IMR-90 (cell line): Measurements from ENCODE around the gene FOXP1. TPM values are rescaled to one million over a fixed set of nuclear protein-coding genes. Genes with fewer than 3 reads are reported as not detected.

Source experiments
- ATAC-seq: fragments of 200-7000 bp; cut with Tn5 transposase; 2 replicates; pipeline ENCODE4 v1.9.1; 2020; ENCODE audit warnings: low read depth, mild to moderate bottlenecking, moderate library complexity
- BruUV-seq: library from RNA; stranded (reverse); fragments of 400-500 nt; replicated peaks from 2 replicates; lab custom pipeline; 2021; lab: Mats Ljungman, UMichigan
- CTCF ChIA-PET: fragments of 300-600 bp; formaldehyde crosslinking; extraction: SDS; loops from one replicate; lab custom pipeline; 2021; ENCODE audit warnings: antibody characterized with exemption; lab: Yijun Ruan, JAX
- POLR2A ChIA-PET: fragments of 300-600 bp; sonication (Branson Sonifier 250); formaldehyde crosslinking; loops from one replicate; lab custom pipeline; 2022; ENCODE audit warnings: antibody characterized with exemption; ENCODE audit not compliant: unreplicated experiment; lab: Charles Lee
- DNase-seq: peaks from one replicate; pipeline ENCODE4 v3.0.0; 2013
- H2AFZ ChIP-seq: replicated peaks from 2 replicates; pipeline ENCODE3; 2013; ENCODE audit warnings: low read length, mild to moderate bottlenecking; ENCODE audit not compliant: poor library complexity
- H2AK5ac ChIP-seq: 2 replicates; pipeline ENCODE4 v1.6.1; 2013; ENCODE audit warnings: low read depth, low read length, inconsistent platforms
- H2AK9ac ChIP-seq: replicated peaks from 2 replicates; pipeline ENCODE3; 2013; ENCODE audit warnings: mild to moderate bottlenecking, low read depth, low read length, moderate library complexity; ENCODE audit not compliant: poor library complexity
- H2BK120ac ChIP-seq: 2 replicates; pipeline ENCODE4 v1.6.1; 2013; ENCODE audit warnings: low read depth, low read length, inconsistent platforms
- H2BK15ac ChIP-seq: 3 replicates; pipeline ENCODE4 v1.6.1; 2013; ENCODE audit warnings: low read depth, low read length, inconsistent platforms
- H2BK20ac ChIP-seq: 2 replicates; pipeline ENCODE4 v1.6.1; 2013; ENCODE audit warnings: low read depth, mild to moderate bottlenecking, inconsistent platforms, low read length, moderate library complexity
- H2BK5ac ChIP-seq: 2 replicates; pipeline ENCODE4 v1.6.1; 2013; ENCODE audit warnings: mild to moderate bottlenecking, low read depth, low read length, inconsistent platforms; ENCODE audit not compliant: poor library complexity, severe bottlenecking
- H3K14ac ChIP-seq: replicated peaks from 2 replicates; pipeline ENCODE4 v1.6.1; 2013; ENCODE audit warnings: low read depth, low read length, inconsistent platforms
- H3K18ac ChIP-seq: 2 replicates; pipeline ENCODE4 v1.6.1; 2013; ENCODE audit warnings: low read depth, low read length, control low read depth
- H3K23ac ChIP-seq: 2 replicates; pipeline ENCODE4 v1.6.1; 2013; ENCODE audit warnings: low read depth, low read length, inconsistent platforms
- H3K27ac ChIP-seq: 2 replicates; pipeline ENCODE4 v1.5.1; 2013; ENCODE audit warnings: mild to moderate bottlenecking, control low read depth, low read length; ENCODE audit not compliant: insufficient read depth
- H3K27me3 ChIP-seq: 2 replicates; pipeline ENCODE4 v1.6.1; 2013; ENCODE audit warnings: low read length; ENCODE audit not compliant: control insufficient read depth, insufficient read depth
- H3K36me3 ChIP-seq: 2 replicates; pipeline ENCODE4 v1.6.1; 2013; ENCODE audit warnings: low read length, mixed read lengths; ENCODE audit not compliant: control insufficient read depth, insufficient read depth
- H3K4ac ChIP-seq: 2 replicates; pipeline ENCODE4 v1.6.1; 2013; ENCODE audit warnings: low read depth, low read length, inconsistent platforms
- H3K4me1 ChIP-seq: 2 replicates; pipeline ENCODE4 v1.6.1; 2013; ENCODE audit warnings: low read length, mixed read lengths; ENCODE audit not compliant: control insufficient read depth, insufficient read depth
- H3K4me2 ChIP-seq: 2 replicates; pipeline ENCODE4 v1.6.1; 2013; ENCODE audit warnings: low read depth, mild to moderate bottlenecking, control low read depth, low read length, moderate library complexity
- H3K4me3 ChIP-seq: 2 replicates; pipeline ENCODE4 v1.5.1; 2013; ENCODE audit warnings: low read depth, mild to moderate bottlenecking, control low read depth, low read length, moderate library complexity; ENCODE audit not compliant: insufficient read depth
- H3K56ac ChIP-seq: 2 replicates; pipeline ENCODE4 v1.6.1; 2013; ENCODE audit warnings: low read length, inconsistent platforms; ENCODE audit not compliant: insufficient read depth; ENCODE audit errors: extremely low read depth
- H3K79me1 ChIP-seq, 2 experiments: 2 replicates each; pipeline ENCODE4 v1.6.1; 2013; ENCODE audit warnings: low read length in 2 of 2, inconsistent platforms in 1 of 2, low read depth in 1 of 2
- H3K9ac ChIP-seq: 2 replicates; pipeline ENCODE4 v1.6.1; 2013; ENCODE audit warnings: low read depth, low read length, control low read depth
- H3K9me1 ChIP-seq: 2 replicates; pipeline ENCODE4 v1.6.1; 2013; ENCODE audit warnings: low read length, inconsistent platforms; ENCODE audit not compliant: insufficient read depth
- H3K9me3 ChIP-seq: 2 replicates; pipeline ENCODE4 v1.6.1; 2013; ENCODE audit warnings: low read length; ENCODE audit not compliant: control insufficient read depth, insufficient read depth
- H4K20me1 ChIP-seq: 2 replicates; pipeline ENCODE4 v1.6.1; 2013; ENCODE audit warnings: low read length, inconsistent platforms; ENCODE audit not compliant: insufficient read depth
- H4K5ac ChIP-seq: 2 replicates; pipeline ENCODE4 v1.6.1; 2013; ENCODE audit warnings: mild to moderate bottlenecking, low read depth, low read length, control low read depth
- H4K8ac ChIP-seq, 2 experiments: 2 replicates each; pipeline ENCODE4 v1.6.1; 2013; ENCODE audit warnings: low read depth in 2 of 2, low read length in 2 of 2, control low read depth in 1 of 2, inconsistent platforms in 1 of 2
- H4K91ac ChIP-seq: 2 replicates; pipeline ENCODE4 v1.6.1; 2013; ENCODE audit warnings: low read depth, low read length, inconsistent platforms; ENCODE audit not compliant: insufficient read depth
- BHLHE40 ChIP-seq: fragments of 150-350 bp; IDR thresholded peaks from 2 replicates; pipeline ENCODE4 v1.6.1; 2016; ENCODE audit warnings: mild to moderate bottlenecking, low read depth, low read length
- CEBPB ChIP-seq: IDR thresholded peaks from 2 replicates; pipeline ENCODE4 v1.6.1; 2012; ENCODE audit warnings: low read depth, low read length, improper control_type of control experiment
- CHD1 ChIP-seq: IDR thresholded peaks from 2 replicates; pipeline ENCODE4 v1.6.1; 2012; ENCODE audit warnings: low read depth, low read length, improper control_type of control experiment
- FOS ChIP-seq: fragments of 150-350 bp; IDR thresholded peaks from 2 replicates; pipeline ENCODE4 v1.6.1; 2016; ENCODE audit warnings: low read depth, low read length
- MAFK ChIP-seq: IDR thresholded peaks from 2 replicates; pipeline ENCODE4 v1.6.1; 2012; ENCODE audit warnings: low read depth, low read length, improper control_type of control experiment
- MAZ ChIP-seq: IDR thresholded peaks from 2 replicates; pipeline ENCODE4 v1.6.1; 2012; ENCODE audit warnings: low read depth, mild to moderate bottlenecking, low read length, improper control_type of control experiment, moderate library complexity, borderline replicate concordance
- MXI1 ChIP-seq: IDR thresholded peaks from 2 replicates; pipeline ENCODE4 v1.6.1; 2012; ENCODE audit warnings: low read depth, mild to moderate bottlenecking, low read length, moderate library complexity, borderline replicate concordance
- NFE2L2 ChIP-seq: fragments of 150-350 bp; IDR thresholded peaks from 2 replicates; pipeline ENCODE4 v1.6.1; 2016; ENCODE audit warnings: low read depth, mild to moderate bottlenecking, low read length
- POLR2A ChIP-seq: IDR thresholded peaks from 2 replicates; pipeline ENCODE4 v1.6.1; 2012; ENCODE audit warnings: mild to moderate bottlenecking, low read depth, low read length
- RAD21 ChIP-seq: IDR thresholded peaks from 2 replicates; pipeline ENCODE4 v1.6.1; 2012; ENCODE audit warnings: low read length, improper control_type of control experiment
- RCOR1 ChIP-seq: IDR thresholded peaks from 2 replicates; pipeline ENCODE4 v1.6.1; 2012; ENCODE audit warnings: mild to moderate bottlenecking, low read length, improper control_type of control experiment; ENCODE audit not compliant: insufficient replicate concordance
- RFX5 ChIP-seq: IDR thresholded peaks from 2 replicates; pipeline ENCODE4 v1.8.0; 2012; ENCODE audit warnings: low read depth, mild to moderate bottlenecking, low read length, moderate library complexity
- SMC3 ChIP-seq: fragments of 150-350 bp; IDR thresholded peaks from 2 replicates; pipeline ENCODE4 v1.6.1; 2016; ENCODE audit warnings: low read depth, mild to moderate bottlenecking, antibody characterized with exemption, low read length, moderate library complexity
- WGBS, 2 experiments: methylation state at CpG; one replicate each; pipeline versions ENCODE4 v1.1.5 to v1.1.7; 2013; ENCODE audit warnings: missing lambda C conversion rate in 2 of 2; ENCODE audit not compliant: insufficient read length in 1 of 2; ENCODE audit errors: extremely low coverage in 2 of 2; 5-methylcytosine and 5-hydroxymethylcytosine counted together
- dilution Hi-C: fragments of 300-500 bp; cut with HindIII; formaldehyde crosslinking; loops from one replicate; pipeline ENCODE4 v1.14.3; 2018; ENCODE audit warnings: low sequenced_read_pairs; ENCODE audit not compliant: unreplicated experiment
- in situ Hi-C: fragments of 300-500 bp; cut with MboI; formaldehyde crosslinking; loops from 3 replicates; pipeline ENCODE4 v1.14.3; 2019; ENCODE audit warnings: low sequenced_read_pairs, inconsistent platforms, mixed read lengths
- intact Hi-C: fragments of 100-400 bp; cut with micrococcal nuclease; formaldehyde crosslinking; loops from 2 replicates; pipeline ENCODE4 v1.10.0; 2022
- polyA plus RNA-seq, 3 experiments: library from polyadenylated mRNA; depleted of rRNA; stranded (reverse); fragments of >200 nt; gene quantifications; 2 replicates each; pipeline ENCODE4 v1.2.3, GENCODE V29; 2012; ENCODE audit warnings: low replicate concordance in 1 of 3
- total RNA-seq: library from RNA; depleted of rRNA; stranded (reverse); fragments of >200 nt; gene quantifications from 2 replicates; pipeline ENCODE4 v1.2.3, GENCODE V29; 2012
- TF ChIP-seq, protein P1 (sequence below): fragments of 150-350 bp; IDR thresholded peaks from 2 replicates; pipeline ENCODE4 v1.6.1; 2016; ENCODE audit warnings: low read depth, mild to moderate bottlenecking, low read length, moderate library complexity, borderline replicate concordance
- TF ChIP-seq, protein P2 (sequence below): fragments of 150-350 bp; IDR thresholded peaks from 2 replicates; pipeline ENCODE4 v1.6.1; 2017; ENCODE audit warnings: mild to moderate bottlenecking, antibody characterized with exemption, low read length, low read depth
- TF ChIP-seq, protein P3 (sequence below): conservative IDR thresholded peaks from 2 replicates; pipeline ENCODE4 v1.5.1; 2012; ENCODE audit warnings: mild to moderate bottlenecking, low read depth, low read length, improper control_type of control experiment

Gene FOXP1
- total and polyA plus RNA-seq, 2 of the 4 experiments (the other 2 are of a cell fraction) = 37.0 to 132 TPM

DNA sequence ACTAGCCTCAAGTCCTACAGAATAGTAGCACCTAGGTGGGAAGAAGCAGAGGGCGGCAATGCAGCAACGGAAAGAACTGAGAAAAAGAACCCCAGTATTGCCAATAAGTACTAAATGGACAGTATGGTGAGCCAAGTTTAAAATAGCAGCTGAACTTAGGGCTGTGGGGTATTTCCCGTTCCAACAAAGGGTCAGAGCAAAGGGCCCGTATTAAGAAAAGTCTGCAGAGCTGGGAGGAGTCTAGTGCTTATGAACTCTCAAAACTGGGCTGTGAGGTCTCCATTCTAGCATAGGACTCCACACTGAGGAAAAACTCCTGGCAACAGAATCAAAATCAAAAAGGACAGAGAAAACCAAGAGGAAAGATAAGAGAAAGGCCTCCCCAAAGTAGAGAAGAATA lies 250.7 kb downstream of the FOXP1 start:
- TF ChIP-seq FOS = no peak
- no peak for TF ChIP-seq CHD1
- TF ChIP-seq RAD21 = no peak
- no peak for TF ChIP-seq RFX5
- no peak for TF ChIP-seq MXI1
- TF ChIP-seq MAFK = no peak
- no peak for TF ChIP-seq POLR2A
- no peak for TF ChIP-seq BHLHE40
- TF ChIP-seq, protein P1, sequence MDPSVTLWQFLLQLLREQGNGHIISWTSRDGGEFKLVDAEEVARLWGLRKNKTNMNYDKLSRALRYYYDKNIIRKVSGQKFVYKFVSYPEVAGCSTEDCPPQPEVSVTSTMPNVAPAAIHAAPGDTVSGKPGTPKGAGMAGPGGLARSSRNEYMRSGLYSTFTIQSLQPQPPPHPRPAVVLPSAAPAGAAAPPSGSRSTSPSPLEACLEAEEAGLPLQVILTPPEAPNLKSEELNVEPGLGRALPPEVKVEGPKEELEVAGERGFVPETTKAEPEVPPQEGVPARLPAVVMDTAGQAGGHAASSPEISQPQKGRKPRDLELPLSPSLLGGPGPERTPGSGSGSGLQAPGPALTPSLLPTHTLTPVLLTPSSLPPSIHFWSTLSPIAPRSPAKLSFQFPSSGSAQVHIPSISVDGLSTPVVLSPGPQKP = no peak
- TF ChIP-seq RCOR1 = no peak
- TF ChIP-seq CEBPB = no peak
- no peak for TF ChIP-seq NFE2L2
- TF ChIP-seq, protein P2, sequence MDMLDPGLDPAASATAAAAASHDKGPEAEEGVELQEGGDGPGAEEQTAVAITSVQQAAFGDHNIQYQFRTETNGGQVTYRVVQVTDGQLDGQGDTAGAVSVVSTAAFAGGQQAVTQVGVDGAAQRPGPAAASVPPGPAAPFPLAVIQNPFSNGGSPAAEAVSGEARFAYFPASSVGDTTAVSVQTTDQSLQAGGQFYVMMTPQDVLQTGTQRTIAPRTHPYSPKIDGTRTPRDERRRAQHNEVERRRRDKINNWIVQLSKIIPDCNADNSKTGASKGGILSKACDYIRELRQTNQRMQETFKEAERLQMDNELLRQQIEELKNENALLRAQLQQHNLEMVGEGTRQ = no peak
- TF ChIP-seq, protein P3, sequence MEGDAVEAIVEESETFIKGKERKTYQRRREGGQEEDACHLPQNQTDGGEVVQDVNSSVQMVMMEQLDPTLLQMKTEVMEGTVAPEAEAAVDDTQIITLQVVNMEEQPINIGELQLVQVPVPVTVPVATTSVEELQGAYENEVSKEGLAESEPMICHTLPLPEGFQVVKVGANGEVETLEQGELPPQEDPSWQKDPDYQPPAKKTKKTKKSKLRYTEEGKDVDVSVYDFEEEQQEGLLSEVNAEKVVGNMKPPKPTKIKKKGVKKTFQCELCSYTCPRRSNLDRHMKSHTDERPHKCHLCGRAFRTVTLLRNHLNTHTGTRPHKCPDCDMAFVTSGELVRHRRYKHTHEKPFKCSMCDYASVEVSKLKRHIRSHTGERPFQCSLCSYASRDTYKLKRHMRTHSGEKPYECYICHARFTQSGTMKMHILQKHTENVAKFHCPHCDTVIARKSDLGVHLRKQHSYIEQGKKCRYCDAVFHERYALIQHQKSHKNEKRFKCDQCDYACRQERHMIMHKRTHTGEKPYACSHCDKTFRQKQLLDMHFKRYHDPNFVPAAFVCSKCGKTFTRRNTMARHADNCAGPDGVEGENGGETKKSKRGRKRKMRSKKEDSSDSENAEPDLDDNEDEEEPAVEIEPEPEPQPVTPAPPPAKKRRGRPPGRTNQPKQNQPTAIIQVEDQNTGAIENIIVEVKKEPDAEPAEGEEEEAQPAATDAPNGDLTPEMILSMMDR = no peak
- TF ChIP-seq MAZ = no peak
- TF ChIP-seq SMC3 = no peak
- H4K91ac ChIP-seq = no peak overlapping the region
- no peak overlapping the region for H3K4ac ChIP-seq
- no peak overlapping the region for H2AK5ac ChIP-seq
- no peak overlapping the region for H2BK20ac ChIP-seq
- H2BK120ac ChIP-seq = no peak overlapping the region
- CTCF ChIA-PET = no interaction called here
- no peaks in the 10 kb centered on the region for H3K27me3 ChIP-seq
- peaks cover 6% of the 10 kb centered on the region; the same call in 1 of the 2 replicates for H3K9me1 ChIP-seq
- H3K18ac ChIP-seq = no peak overlapping the region
- H3K23ac ChIP-seq = no peak overlapping the region
- dilution Hi-C loops = no loop called here
- intact Hi-C loops = no loop called here
- WGBS, 2 experiments = no CpG with 5 or more reads among the region's 4 CpGs
- DNase-seq = no peak
- 0 out of 2 replicates have a peak, but pooled peaks cover 1% of the 10 kb centered on the region for H3K36me3 ChIP-seq
- no peak overlapping the region for H3K27ac ChIP-seq
- in situ Hi-C loops = no loop called here
- no peak for ATAC-seq
- no peak overlapping the region for H3K14ac ChIP-seq
- no peak overlapping the region for H2AK9ac ChIP-seq
- H4K20me1 ChIP-seq = no peaks in the 10 kb centered on the region
- H2AFZ ChIP-seq = no peak overlapping the region
- H3K9ac ChIP-seq = no peak overlapping the region
- H2BK5ac ChIP-seq = no peak overlapping the region
- no peak overlapping the region for H3K56ac ChIP-seq
- no peaks in the 10 kb centered on the region for H3K9me3 ChIP-seq
- H2BK15ac ChIP-seq = no peak overlapping the region
- no peak overlapping the region for H3K4me2 ChIP-seq
- POLR2A ChIA-PET = no interaction called here
- no peak overlapping the region for H4K8ac ChIP-seq
- no TSS peak for BruUV-seq
- H3K79me1 ChIP-seq = peaks cover 3% of the 10 kb centered on the region in 2 experiments; a peak in 2 of 4 replicates
- H3K4me3 ChIP-seq = no peak overlapping the region
- no peaks in the 10 kb centered on the region for H3K4me1 ChIP-seq
- H4K5ac ChIP-seq = no peak overlapping the region
